Activated T-helper 9 cell treated with anti-CD3 and anti-CD28 coated beads, Interleukin-2, amount 50 U/mL, for 16 hours (primary cell): ENCODE data around the gene NR1I2.

ENCODE experiments used
- DNase-seq: peaks from one replicate; pipeline ENCODE4 v3.0.0-alpha.2; 2020; ENCODE audit warnings: low read depth

The NR1I2 gene

GRCh38 chr3:119781330-119782198 is at the start of gene NR1I2:
Gene NR1I2 (plus strand): TSS chr3:119782101.
- DNase-seq: no peak

GRCh38 chr3:119733812-119734211 is 48.1 kb upstream of the NR1I2 start:
- DNase-seq: no peak

- no peak for DNase-seq
Observed at GRCh38 chr3:119738741-119739140, 43.2 kb upstream of the NR1I2 start.

- no peak for DNase-seq
Observed at GRCh38 chr3:119741657-119742590, 40.0 kb upstream of the NR1I2 start.

GRCh38 chr3:119743921-119744320 is 38.0 kb upstream of the NR1I2 start:
- DNase-seq: no peak

GRCh38 chr3:119745942-119746341 is 36.0 kb upstream of the NR1I2 start:
- no peak for DNase-seq

- no peak for DNase-seq
Observed at GRCh38 chr3:119746423-119746822, 35.5 kb upstream of the NR1I2 start.

GRCh38 chr3:119747357-119747756 is 34.5 kb upstream of the NR1I2 start:
- DNase-seq: no peak

- DNase-seq: no peak
Observed at GRCh38 chr3:119748991-119749390, 32.9 kb upstream of the NR1I2 start.

GRCh38 chr3:119751423-119751822 is 30.5 kb upstream of the NR1I2 start:
- no peak for DNase-seq

GRCh38 chr3:119759962-119760361 is 21.9 kb upstream of the NR1I2 start:
- no peak for DNase-seq

GRCh38 chr3:119762876-119763275 is 19.0 kb upstream of the NR1I2 start:
- DNase-seq: no peak

GRCh38 chr3:119763466-119763865 is 18.4 kb upstream of the NR1I2 start:
- DNase-seq: no peak

- DNase-seq: no peak
Observed at GRCh38 chr3:119765239-119765638, 16.7 kb upstream of the NR1I2 start.

- no peak for DNase-seq
Observed at GRCh38 chr3:119767936-119768601, 13.8 kb upstream of the NR1I2 start.

GRCh38 chr3:119768668-119769393 is 13.1 kb upstream of the NR1I2 start:
- DNase-seq: no peak

GRCh38 chr3:119769394-119770149 is 12.3 kb upstream of the NR1I2 start:
- no peak for DNase-seq

GRCh38 chr3:119774444-119774843 is 7.5 kb upstream of the NR1I2 start:
- DNase-seq: no peak

GRCh38 chr3:119776304-119776703 is 5.6 kb upstream of the NR1I2 start:
- no peak for DNase-seq

GRCh38 chr3:119778176-119778575 is 3.7 kb upstream of the NR1I2 start:
- DNase-seq: no peak

- DNase-seq: no peak
Observed at GRCh38 chr3:119778811-119779210, 3.1 kb upstream of the NR1I2 start.
